Tibial artery (tissue), 4 donors: Measurements from ENCODE around the gene TXLNG.

Experiments used
- DNase-seq, 2 donors: peaks; one replicate each; pipeline ENCODE4 v3.0.0-alpha.2; 2019
- H3K27ac ChIP-seq, 2 donors: fragments of 200-600 bp; sonication (generic) in 1 of 2; 1 replicate in 1 of 2; 2 replicates in 1 of 2; pipeline ENCODE4 v1.5.1; 2018 to 2019; ENCODE audit warnings: mild to moderate bottlenecking in 1 of 2
- H3K27me3 ChIP-seq, 2 donors: fragments of 200-600 bp; sonication (generic) in 1 of 2; one replicate each; pipeline versions ENCODE4 v1.5.1 to v1.6.0; 2016 to 2019
- H3K36me3 ChIP-seq, 3 donors: fragments of 200-600 bp; sonication (generic) in 2 of 3; one replicate each; pipeline ENCODE4 v1.5.1; 2016 to 2019; ENCODE audit warnings: mild to moderate bottlenecking in 2 of 3
- H3K4me1 ChIP-seq, 4 donors: fragments of 200-600 bp; sonication (generic) in 2 of 4; 1 replicate in 3 of 4; 2 replicates in 1 of 4; pipeline ENCODE4 v1.5.1; 2016 to 2019
- H3K4me3 ChIP-seq, 2 donors: fragments of 200-600 bp; sonication (generic) in 1 of 2; 1 replicate in 1 of 2; 2 replicates in 1 of 2; pipeline ENCODE4 v1.5.1; 2018 to 2019; ENCODE audit warnings: mild to moderate bottlenecking in 2 of 2
- H3K9me3 ChIP-seq, 3 donors: fragments of 200-600 bp; sonication (generic) in 1 of 3; one replicate each; pipeline ENCODE4 v1.5.1; 2016 to 2019
- intact Hi-C: fragments of 100-400 bp; cut with DNase I; formaldehyde crosslinking; loops from one replicate; pipeline ENCODE4 v1.15.0; 2023; ENCODE audit warnings: low total_unique reads
- TF ChIP-seq, protein P1 (sequence below), 2 experiments: fragments of 200-600 bp in 1 of 2; fragments of 450-650 bp in 1 of 2; IDR thresholded peaks; one replicate each; pipeline ENCODE4 v1.5.1; 2017 to 2019; ENCODE audit warnings: antibody characterized with exemption in 2 of 2, mild to moderate bottlenecking in 1 of 2, moderate library complexity in 1 of 2

The TXLNG gene

DNA sequence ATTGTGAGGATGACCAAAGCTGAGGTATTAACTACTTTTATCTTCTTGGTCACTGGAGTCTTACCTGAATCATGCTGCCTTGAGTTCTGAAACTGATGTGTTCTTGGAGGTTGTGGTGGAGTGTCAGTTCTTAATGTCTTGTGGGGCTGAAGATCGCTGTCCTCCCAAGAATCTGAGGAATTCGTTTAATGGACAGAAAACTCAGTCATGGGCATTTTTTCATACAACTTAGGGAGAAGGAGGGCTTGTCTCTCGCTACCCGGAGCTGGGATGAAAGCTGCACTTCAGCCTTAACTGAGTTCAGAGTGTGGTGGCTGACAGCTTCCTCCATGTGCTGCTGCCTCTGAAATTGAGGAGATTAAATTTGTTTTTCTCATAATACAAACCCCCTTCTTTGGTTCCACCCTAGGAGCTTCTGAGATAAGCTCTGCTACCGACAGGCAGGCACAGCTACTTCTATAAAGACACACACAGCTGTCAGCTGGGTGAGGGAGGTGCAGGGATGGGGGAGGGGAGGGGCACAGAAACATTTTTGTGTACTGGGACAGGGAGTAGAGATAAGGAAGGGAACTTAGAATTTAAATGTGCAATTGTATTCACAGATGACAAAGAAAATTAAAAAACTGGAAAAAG lies 53.1 kb downstream of the TXLNG start:
- H3K4me1 ChIP-seq = peaks cover 0 to 35% (median 13%) of the 10 kb centered on the region in 4 donors
- intact Hi-C loops = no loop called here
- no peaks in the 10 kb centered on the region for H3K9me3 ChIP-seq
- TF ChIP-seq, protein P1, sequence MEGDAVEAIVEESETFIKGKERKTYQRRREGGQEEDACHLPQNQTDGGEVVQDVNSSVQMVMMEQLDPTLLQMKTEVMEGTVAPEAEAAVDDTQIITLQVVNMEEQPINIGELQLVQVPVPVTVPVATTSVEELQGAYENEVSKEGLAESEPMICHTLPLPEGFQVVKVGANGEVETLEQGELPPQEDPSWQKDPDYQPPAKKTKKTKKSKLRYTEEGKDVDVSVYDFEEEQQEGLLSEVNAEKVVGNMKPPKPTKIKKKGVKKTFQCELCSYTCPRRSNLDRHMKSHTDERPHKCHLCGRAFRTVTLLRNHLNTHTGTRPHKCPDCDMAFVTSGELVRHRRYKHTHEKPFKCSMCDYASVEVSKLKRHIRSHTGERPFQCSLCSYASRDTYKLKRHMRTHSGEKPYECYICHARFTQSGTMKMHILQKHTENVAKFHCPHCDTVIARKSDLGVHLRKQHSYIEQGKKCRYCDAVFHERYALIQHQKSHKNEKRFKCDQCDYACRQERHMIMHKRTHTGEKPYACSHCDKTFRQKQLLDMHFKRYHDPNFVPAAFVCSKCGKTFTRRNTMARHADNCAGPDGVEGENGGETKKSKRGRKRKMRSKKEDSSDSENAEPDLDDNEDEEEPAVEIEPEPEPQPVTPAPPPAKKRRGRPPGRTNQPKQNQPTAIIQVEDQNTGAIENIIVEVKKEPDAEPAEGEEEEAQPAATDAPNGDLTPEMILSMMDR (IDR thresholded peaks at IDR 0.05) = no peak
- H3K4me3 ChIP-seq = no peak overlapping the region
- H3K27ac ChIP-seq = peak overlapping the region; percentile 60 to 64
- no peaks in the 10 kb centered on the region for H3K27me3 ChIP-seq
- no peak for DNase-seq
- H3K36me3 ChIP-seq = peaks cover 0 to 81% (median 53%) of the 10 kb centered on the region in 3 donors

DNA sequence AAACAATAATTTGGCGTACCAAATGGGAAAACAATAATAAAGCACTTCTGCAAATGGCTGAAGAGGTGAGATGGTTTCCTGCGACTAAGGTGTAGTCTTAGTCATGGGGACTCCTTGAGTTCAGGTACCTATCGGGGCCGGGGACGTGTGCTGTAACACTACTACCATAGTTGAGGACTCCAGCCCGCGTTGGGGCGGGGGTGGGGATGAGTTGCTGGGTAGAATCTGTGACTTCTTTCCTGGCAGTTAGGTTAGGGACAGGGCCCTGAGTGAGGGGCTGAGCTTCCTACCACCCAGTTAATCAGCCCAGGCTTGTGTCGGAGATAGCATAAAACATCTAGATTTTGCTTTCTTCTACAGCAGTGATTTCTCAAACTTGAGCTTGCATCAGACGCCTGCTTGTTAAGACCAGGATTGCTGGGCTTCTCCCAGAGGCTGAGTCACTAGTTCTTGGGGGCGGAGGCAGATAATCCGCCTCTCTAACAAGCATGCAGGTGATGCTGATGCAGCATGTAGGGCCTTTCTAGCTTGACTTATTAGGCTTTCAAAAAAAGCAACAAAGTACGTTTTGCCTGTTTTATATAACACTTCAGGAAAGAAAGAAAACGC lies 53.7 kb downstream of the TXLNG start:
- Histone ChIP-seq H3K9me3 (no peaks in the 10 kb centered on the region), H3K4me1 (peaks cover 0 to 35% (median 13%) of the 10 kb centered on the region in 4 donors), H3K27ac (no peak overlapping the region), H3K27me3 (no peaks in the 10 kb centered on the region), H3K4me3 (no peak overlapping the region), H3K36me3 (peaks cover 0 to 84% (median 54%) of the 10 kb centered on the region in 3 donors)
- DNase-seq = no peak
- intact Hi-C loops = no loop called here
- TF ChIP-seq, protein P1 (IDR thresholded peaks at IDR 0.05) = no peak

DNA sequence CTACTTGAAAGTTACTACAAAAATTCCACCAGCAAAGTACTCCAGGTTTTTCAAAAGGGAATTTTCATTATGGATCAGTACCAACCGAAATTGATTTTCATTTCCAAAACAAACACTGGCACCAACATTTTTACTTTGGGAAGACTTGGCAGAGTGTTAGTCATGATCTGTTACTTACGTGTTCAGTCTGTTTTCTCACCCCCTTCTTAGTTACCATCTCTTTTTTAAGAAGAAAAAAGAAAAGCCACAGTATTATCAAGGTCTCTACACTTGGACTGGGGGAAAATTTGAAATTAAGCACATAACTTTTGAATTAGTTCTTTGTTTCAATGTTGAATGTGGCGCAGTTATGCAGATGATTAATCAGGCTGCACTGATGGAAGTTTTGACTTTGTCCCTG lies 56.4 kb downstream of the TXLNG start:
- H3K36me3 ChIP-seq = peaks cover 0 to 90% (median 81%) of the 10 kb centered on the region in 3 donors
- H3K4me1 ChIP-seq = peaks cover 0 to 34% (median 13%) of the 10 kb centered on the region in 4 donors
- peak overlapping the region in 1 of 2 donors; percentile 28 for H3K27ac ChIP-seq
- no peaks in the 10 kb centered on the region for H3K27me3 ChIP-seq
- no peak for DNase-seq
- TF ChIP-seq, protein P1 (IDR thresholded peaks at IDR 0.05) = no peak
- intact Hi-C loops = no loop called here
- H3K9me3 ChIP-seq = no peaks in the 10 kb centered on the region
- no peak overlapping the region for H3K4me3 ChIP-seq

DNA sequence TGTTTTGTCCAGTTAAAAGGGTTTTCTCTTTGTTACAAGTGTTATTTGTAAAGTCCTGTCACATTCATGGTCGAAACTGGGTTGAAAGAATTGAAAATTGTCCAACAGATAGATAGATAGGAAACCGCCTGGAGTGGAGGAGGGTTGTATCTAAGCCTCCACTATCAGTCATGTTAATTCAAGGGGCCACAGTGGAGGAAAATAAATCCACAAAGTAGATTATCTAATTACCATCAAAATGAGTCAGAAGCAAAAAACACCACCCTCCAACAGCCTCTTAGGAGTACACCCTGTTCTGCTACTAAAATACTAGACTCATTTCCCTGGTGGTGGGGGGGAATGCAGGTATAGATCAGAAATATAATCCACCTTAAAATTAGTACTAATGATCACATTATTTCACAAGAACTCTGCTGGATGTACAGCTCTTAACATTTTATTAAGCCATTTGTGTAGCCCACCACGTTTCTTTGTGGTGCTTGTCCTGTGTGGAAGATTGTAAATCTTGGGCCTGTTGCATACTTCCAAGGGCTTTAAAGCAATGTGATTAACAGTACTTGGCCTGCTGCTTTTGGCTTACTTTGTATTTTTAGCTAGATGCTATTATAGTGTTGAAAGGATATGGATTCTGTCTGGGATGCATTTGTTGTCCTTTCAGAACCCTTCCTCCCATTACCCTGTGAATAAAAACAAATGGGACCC lies 57.1 kb downstream of the TXLNG start:
- DNase-seq = no peak
- Histone ChIP-seq H3K27ac (peak overlapping the region in 1 of 2 donors; percentile 28), H3K9me3 (no peaks in the 10 kb centered on the region), H3K27me3 (no peaks in the 10 kb centered on the region), H3K4me3 (no peak overlapping the region), H3K4me1 (peaks cover 0 to 29% (median 13%) of the 10 kb centered on the region in 4 donors), H3K36me3 (peaks cover 0 to 91% (median 82%) of the 10 kb centered on the region in 3 donors)
- TF ChIP-seq, protein P1 (IDR thresholded peaks at IDR 0.05) = no peak
- intact Hi-C loops = no loop called here

DNA sequence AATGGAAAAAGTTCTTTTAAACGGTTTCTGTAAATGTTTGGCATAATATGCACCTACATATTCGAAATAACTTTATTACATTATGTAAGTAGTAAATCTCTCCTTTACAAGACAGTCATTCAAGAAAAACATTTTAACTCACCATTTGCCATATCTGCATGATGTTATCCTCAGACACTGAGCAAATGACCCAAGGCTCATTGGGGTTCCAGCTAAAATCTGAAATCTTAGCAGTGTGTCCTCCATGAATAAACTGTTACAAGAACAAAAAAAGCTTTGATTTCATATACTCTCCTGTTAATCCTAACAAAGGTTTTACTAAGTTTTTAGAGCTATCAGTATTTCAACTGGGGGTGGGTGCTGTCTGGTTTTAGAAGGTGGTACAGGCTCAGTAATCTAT lies 59.4 kb downstream of the TXLNG start:
- H3K27ac ChIP-seq = no peak overlapping the region
- no peaks in the 10 kb centered on the region for H3K27me3 ChIP-seq
- intact Hi-C loops = no loop called here
- no peaks in the 10 kb centered on the region for H3K9me3 ChIP-seq
- peaks cover 0 to 80% (median 74%) of the 10 kb centered on the region in 3 donors for H3K36me3 ChIP-seq
- peaks cover 0 to 11% (median 0%) of the 10 kb centered on the region in 4 donors for H3K4me1 ChIP-seq
- TF ChIP-seq, protein P1 (IDR thresholded peaks at IDR 0.05) = no peak
- H3K4me3 ChIP-seq = no peak overlapping the region
- no peak for DNase-seq
